HG02642 (cell line): Measurements from ENCODE around the gene KPNB1.

Source experiments
- ATAC-seq: cut with Tn5 transposase; IDR thresholded peaks from one replicate; pipeline ENCODE4 v1.9.1; 2021; ENCODE audit warnings: mild to moderate bottlenecking; ENCODE audit not compliant: unreplicated experiment, poor library complexity

Gene KPNB1

GRCh38 chr17:47694581-47695428 lies 45.1 kb downstream of the KPNB1 start:
- ATAC-seq: no peak

DNA sequence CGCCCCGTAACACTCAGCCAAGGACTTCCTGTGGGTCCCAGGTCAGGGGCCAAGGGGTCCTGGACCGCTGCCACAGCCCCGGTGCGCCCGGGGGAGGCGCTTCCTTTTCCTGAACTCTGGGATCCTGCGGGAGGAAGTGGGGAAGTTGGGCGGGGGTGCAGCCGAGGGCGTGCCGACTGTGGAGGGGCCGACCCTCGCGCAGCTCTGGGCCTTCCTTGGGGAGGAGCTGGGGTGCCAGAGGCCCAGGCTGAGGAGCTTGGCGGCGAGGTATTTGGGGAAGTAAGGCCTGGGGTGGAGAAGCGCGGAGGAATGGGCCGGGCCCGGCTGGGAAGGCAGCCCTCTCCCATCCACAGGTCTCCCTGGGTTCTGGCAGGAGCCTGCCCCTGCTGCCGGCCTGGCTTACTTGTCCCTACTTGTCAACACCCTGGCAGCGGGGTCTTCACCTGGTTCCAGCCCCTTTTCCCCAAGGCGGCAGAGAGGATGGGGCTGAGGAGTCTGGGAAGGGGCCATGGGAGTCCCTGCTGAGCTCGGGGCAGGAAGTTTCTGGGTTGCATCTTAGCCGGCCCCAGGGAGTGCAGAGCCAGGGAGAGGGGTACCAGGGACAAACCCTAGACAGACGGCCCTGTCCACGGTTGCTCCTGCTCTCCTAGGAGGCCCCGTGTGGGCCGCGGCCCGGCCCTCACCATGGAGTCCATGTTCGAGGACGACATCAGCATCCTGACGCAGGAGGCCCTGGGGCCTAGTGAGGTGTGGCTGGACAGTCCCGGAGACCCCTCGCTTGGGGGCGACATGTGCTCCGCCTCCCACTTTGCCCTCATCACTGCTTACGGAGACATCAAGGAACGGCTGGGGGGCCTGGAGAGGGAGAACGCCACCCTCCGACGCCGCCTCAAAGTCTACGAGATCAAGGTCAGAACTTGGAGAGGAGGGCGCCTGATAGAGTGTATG lies 46.0 kb downstream of the KPNB1 start:
- ATAC-seq: no peak

- ATAC-seq: no peak
Observed at GRCh38 chr17:47696717-47697642, 47.3 kb downstream of the KPNB1 start.

DNA sequence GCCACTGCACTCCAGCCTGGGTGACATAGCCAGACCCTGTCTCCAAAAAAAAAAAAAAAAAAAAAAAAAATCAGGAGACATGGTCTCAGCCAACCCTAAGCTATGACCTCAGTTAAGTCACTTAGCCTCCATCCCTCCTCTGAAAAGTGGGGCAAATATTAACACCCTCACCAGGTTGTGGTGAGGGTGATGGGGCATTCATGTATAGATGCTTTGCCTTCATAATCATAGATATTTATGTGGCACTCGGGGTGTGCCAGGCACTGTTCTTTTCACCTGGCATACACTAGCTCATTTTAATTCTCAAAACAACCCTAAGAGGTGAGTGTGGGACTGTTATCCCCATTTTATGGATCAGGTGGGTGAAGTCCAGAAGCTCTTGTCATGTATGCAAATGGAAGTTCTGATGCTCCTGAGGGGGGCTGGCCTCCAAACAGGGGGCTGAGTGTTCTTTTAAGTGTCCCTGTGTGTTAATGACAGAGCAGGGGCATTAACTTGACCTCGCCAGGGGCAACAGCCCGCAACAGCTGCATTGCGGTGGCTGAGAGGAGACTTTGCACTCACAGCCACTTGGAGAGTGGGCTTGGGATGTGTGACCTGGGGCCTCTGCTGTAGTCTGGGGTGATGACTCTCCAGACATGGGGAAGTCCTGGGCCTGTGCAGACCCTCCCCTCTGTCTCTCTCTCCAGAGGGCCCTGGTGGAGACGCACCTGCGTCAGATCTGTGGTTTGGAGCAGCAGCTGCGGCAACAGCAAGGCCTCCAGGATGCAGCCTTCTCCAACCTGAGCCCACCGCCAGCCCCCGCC lies 48.4 kb downstream of the KPNB1 start:
- ATAC-seq: no peak

DNA sequence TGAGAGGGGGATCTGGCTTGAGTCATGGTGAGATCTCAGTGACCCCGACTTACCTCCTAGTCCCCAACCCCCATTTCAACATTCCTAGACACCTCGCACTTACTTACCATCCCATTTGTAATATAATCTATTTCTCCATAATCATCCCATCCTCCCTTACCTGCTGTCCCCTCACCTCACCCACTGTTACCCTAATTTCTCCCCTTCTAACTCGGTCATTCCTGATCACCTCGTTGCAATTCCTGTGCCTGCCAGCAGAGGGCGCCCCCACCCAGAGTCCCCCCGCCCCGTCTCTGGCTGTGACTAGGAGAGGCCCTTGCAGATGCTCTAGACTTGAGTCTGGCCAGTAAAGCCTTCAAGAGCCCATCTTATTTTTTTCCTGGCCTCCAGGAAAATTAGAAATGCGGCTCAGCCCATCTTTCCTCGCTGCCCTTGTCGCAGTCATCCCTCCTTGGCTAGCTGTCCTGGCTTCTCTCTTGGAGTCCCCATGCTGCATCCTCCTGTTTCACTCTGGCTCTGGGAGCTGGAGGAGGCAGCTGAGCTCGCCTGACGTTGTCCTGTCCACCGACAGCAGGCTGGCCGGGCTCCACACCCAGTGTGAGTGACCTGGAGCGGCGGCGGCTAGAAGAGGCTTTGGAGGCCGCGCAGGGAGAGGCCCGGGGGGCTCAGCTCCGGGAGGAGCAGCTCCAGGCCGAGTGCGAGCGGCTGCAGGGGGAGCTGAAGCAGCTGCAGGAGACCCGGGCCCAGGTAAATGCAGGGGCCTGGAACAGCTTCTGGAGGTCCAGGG lies 49.2 kb downstream of the KPNB1 start:
- no peak for ATAC-seq

DNA sequence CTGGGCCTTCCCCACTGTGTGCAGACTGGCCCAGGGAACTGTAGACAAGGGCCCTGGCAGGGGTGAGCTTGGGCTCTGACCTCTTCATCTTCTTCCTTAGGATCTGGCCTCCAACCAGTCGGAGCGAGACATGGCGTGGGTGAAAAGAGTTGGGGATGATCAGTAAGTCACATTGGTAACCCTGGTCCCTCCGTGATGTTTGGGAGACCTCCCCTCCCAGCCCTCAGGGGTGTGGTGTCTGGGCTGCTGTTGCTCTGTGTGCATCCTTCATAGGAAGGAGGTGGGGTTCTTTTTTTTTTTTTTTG lies 49.8 kb downstream of the KPNB1 start:
- ATAC-seq: no peak

DNA sequence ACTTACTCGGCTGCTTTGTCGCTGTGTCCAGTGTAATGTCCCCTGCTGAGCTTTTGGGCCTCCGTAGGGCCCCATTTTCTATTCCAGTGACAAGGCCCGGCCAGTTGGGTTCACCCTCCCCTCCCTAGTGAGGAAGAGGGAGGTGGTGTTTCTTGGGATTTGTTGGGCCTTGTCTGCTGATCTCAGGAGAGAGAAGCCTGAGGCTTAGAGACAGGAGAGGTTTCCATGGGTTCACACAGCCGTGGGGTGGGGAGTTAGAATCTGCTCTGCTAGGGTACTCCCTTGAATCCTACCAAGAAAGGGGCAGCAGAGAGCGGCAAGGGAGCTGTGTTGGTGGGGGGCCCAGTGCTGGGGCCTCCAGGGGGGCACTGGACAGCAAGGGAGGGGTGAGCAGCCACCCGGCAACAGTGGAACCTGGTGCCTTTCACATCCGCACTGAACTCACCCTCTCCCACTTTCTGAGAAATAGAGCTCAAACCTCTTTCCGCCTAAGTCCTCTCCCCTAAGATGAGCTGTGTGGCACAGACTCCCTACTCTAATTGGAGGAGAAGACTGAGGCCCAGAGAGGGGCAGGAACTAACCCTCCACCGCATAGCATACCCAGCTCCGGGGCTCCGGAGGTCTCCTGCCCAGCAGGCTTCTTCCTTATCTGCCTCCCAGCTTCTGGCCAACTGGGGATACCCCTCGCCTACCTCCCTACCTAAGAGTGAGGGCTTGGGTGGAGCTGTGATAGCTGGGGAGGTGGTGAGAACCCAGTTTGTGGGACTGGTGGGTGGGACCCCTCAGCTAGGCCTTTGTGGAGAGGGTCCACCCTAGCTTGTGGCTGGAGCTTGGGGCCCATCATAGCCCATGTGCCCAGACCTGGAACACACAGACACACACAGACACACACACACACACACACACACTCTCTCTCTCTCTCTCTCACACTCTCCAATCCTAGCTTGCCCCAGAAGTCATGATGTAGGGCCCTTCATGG lies 51.0 kb downstream of the KPNB1 start:
- no peak for ATAC-seq

DNA sequence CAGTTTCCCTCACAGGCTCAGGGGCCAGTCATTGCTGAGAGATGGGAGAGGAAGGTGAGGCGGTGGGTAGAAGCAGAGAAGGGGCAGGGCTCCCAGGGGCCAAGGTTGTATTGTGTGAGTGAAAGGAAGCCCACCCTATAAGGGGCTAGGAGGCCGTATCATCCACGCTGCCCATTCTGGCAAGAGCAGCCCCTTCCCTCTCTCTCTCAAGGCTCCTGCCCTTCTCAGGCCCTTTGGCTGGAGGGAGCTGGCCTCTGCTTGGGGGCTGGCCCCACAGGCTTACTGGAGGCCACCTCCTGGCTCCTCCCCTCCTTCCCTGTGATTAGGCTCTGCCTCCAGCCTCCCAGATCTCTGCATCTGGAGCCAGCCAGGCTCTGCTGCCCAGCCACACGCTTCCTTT lies 51.9 kb downstream of the KPNB1 start:
- ATAC-seq: no peak

DNA sequence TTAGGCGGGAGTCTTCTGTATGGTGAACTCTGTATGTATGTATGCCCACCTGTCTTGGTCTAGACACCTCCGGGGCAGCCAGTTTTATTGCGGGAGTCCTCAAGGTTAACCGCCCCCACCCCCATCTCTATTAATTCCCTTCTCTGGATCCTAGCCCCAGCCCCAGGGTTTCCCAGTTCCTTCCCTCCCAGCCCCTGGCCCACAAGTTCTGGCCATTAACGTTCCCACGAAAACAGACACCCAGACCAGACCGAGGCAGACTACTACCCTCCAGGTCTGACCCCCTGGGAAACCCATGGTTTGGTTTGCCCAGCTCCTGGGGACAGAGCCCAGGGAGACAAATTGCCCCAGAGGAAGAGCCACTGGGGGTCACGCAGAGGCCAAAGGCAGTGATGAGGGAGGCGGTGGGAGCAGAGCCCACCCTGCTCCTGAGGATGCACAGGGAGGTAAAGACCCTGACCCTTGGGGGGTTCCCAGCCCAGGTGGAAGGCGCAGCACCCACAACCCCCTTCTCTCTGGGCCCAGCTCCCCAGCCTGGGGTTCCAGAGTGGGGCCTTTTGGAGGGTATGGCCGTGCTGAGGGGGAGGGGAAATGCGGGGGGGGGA lies 52.8 kb downstream of the KPNB1 start:
- ATAC-seq: no peak

GRCh38 chr17:47703191-47703591 lies 53.5 kb downstream of the KPNB1 start:
- no peak for ATAC-seq

GRCh38 chr17:47703671-47704070 lies 54.0 kb downstream of the KPNB1 start:
- no peak for ATAC-seq

DNA sequence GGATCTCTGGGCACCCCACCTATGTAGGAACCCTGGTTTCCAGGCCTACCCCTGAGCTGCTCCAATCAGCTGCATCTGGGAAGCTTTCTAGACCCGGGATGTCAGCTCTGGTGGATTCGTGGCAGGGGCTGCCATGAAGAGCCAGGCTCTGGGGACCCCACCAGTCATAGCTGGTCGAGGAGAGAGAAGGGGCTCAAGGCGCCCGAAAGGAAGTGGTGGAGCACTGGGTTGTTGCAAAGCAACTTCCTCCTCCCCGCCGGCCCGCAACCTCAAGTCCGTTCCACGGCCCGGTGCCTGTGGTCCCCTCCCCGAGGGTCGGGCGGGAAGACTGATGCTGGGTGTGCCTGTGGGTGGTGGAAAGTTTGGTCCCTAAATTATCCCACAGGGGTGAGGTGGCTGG lies 54.4 kb downstream of the KPNB1 start:
- ATAC-seq: no peak

- ATAC-seq: no peak
Observed at GRCh38 chr17:47704736-47705135, 55.0 kb downstream of the KPNB1 start.

DNA sequence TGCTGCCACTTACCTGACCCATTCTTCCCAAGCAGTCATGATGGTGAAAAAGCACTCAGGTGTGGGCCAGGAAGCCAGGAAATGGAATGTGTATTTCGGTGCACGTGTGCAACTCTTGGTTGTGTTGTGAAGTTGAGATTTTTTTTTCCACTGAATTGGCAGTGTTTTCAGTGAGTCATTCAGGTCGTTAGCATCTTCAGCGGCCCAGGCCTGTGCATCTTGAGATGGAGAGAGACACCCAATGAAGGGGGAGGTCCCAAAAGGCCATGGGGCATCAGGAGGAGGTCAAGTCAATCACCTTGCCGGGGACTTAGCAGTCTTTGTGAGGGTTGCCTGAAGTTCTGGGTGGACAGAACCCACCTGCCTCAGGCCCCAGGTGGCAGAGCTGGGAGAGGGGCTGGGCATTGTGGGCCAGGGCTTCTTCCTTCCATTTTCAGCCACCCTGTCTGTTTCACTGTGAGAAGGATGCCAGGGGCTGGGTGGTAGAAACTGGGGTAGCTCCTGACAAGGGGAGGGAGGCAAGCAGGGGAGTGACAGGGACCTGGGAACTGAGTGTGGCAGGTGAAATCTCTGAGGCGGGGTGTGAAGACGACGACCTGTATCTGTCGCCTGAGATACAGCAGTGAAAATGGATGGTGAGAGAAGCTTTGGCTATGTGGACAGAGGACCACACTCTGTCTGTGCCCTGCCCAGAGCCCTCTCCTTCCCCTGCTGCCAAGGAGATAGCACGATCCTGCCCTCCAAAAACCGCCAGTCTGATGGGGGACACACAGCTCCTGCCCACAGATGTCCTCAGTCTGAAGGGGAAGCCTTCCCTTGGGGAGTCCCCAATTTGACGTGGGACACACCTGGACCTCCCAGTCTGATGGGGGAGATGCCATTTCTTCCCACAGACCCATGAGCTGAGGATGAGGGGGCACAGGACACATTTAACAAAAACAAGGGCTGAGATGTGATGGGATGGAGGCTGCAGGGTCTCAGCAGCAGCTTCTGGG lies 56.1 kb downstream of the KPNB1 start:
- no peak for ATAC-seq

DNA sequence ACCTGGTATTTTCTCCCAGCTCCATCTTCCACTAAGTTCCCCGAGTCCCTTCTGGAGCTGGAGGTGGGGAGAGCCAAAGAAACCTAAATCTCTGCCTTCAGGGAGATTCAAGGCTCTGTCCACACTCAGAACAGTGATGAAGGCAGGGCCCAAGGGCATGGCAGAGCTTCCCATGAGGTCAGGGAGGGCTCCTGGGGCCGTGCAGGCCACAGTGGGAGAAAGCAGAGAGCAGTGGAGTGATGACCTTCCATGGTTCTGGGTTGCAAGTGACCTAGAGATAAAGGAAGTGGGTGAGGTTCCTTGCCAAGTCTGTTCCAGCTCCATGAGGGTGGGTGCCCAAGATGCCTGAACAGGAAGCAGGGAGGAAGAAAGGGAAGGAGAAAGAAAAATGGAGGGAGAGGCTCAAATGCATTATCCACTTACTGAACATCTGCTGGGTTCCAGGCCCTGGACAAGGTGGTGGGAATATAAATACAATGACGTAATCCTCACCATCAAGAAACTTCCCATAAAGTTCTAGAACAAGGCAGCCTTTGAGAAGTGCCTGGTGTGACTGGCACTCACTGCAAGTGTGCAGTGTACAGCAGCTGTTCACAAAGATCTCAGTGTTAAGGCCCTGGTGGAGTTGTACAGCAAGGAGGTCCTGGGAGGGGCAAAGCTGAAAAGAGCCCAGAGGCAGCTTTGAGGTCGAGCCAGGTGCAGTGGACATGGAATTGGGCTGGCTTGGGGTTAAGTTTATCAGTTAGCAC lies 57.5 kb downstream of the KPNB1 start:
- no peak for ATAC-seq
